Bronchial epithelial cell (primary cell): Measurements from ENCODE around the gene ARHGEF12. TPM values are rescaled to one million over a fixed set of nuclear protein-coding genes. Genes with fewer than 3 reads are reported as not detected.
A peak's percentile ranks its signal among the peaks of the same experiment; 100 is the strongest.

ENCODE experiments used
- DNase-seq: peaks from one replicate; pipeline ENCODE4 v3.0.0-alpha.2; 2010; ENCODE audit warnings: low read depth
- FAIRE-seq: peaks from 2 replicates; lab custom pipeline; 2011; peaks lifted over from hg19 to GRCh38; lab: Jason Lieb, UNC
- H3K27me3 ChIP-seq: 2 replicates; pipeline ENCODE4 v1.5.1; 2011; ENCODE audit warnings: low read length; ENCODE audit not compliant: control insufficient read depth, insufficient read depth
- H3K36me3 ChIP-seq: 2 replicates; pipeline ENCODE4 v1.5.1; 2011; ENCODE audit warnings: low read length; ENCODE audit not compliant: control insufficient read depth, insufficient read depth
- H3K4me3 ChIP-seq: 2 replicates; pipeline ENCODE4 v1.5.1; 2011; ENCODE audit warnings: mild to moderate bottlenecking, low read depth, low read length, control low read depth
- CTCF ChIP-seq: IDR thresholded peaks from 2 replicates; pipeline ENCODE4 v1.5.1; 2011; ENCODE audit warnings: mild to moderate bottlenecking, moderate library complexity, low read length, control low read depth, inconsistent platforms; ENCODE audit not compliant: insufficient read depth, severe bottlenecking
- total RNA-seq: library from RNA; depleted of rRNA; stranded (reverse); fragments of >200 nt; gene quantifications from 2 replicates; pipeline ENCODE4 v1.2.1, GENCODE V29; 2014

Gene ARHGEF12
- total RNA-seq, 1 donor from 2014 or later, result 65.6 TPM

- FAIRE-seq, result no peak
- Histone ChIP-seq H3K27me3 (no peaks in the 10 kb centered on the region), H3K36me3 (peaks cover 3% of the 10 kb centered on the region), H3K4me3 (no peak overlapping the region)
- no peak for TF ChIP-seq CTCF
- no peak for DNase-seq
These were observed 1.9 kb upstream of the ARHGEF12 start for GRCh38 chr11:120334332-120334731.

GRCh38 chr11:120334894-120335462 is 1.2 kb upstream of the ARHGEF12 start:
- H3K36me3 ChIP-seq, result peaks cover under 1% of the 10 kb centered on the region
- peak; percentile 85 for DNase-seq
- no peaks in the 10 kb centered on the region for H3K27me3 ChIP-seq
- peak overlapping the region; percentile 85 for H3K4me3 ChIP-seq
- peak; percentile 60 for TF ChIP-seq CTCF
- no peak for FAIRE-seq

GRCh38 chr11:120335556-120335907 is 681 bp upstream of the ARHGEF12 start:
- no peaks in the 10 kb centered on the region for H3K27me3 ChIP-seq
- H3K4me3 ChIP-seq, result peak overlapping the region; percentile 85
- TF ChIP-seq CTCF, result no peak
- FAIRE-seq (no peak), DNase-seq (no peak)
- H3K36me3 ChIP-seq, result no peaks in the 10 kb centered on the region

GRCh38 chr11:120336641-120337354 is 585 bp downstream of the ARHGEF12 start:
- H3K4me3 ChIP-seq, result peak overlapping the region; percentile 85
- no peak for TF ChIP-seq CTCF
- H3K27me3 ChIP-seq, result no peaks in the 10 kb centered on the region
- H3K36me3 ChIP-seq, result no peaks in the 10 kb centered on the region
- DNase-seq, result no peak
- no peak for FAIRE-seq

- Histone ChIP-seq H3K4me3 (peak overlapping the region; percentile 85), H3K27me3 (no peaks in the 10 kb centered on the region), H3K36me3 (no peaks in the 10 kb centered on the region)
- TF ChIP-seq CTCF, result no peak
- no peak for FAIRE-seq
- DNase-seq, result no peak
These were observed 1.3 kb downstream of the ARHGEF12 start for GRCh38 chr11:120337355-120338106.
